ENCODE measurements around the gene MAML3.

Gene MAML3

GRCh38 chr4:140118931-140119640, 34.9 kb downstream of the MAML3 start:
- Histone ChIP-seq H3K4me3 (ENCODE audit: low read length) (no peak overlapping the region), H3K9me3 (ENCODE audit: control insufficient read depth, insufficient read depth, low read length) (no peaks in the 10 kb centered on the region), H4K20me1 (ENCODE audit: control insufficient read depth, insufficient read depth, low read depth, low read length) (no peaks in the 10 kb centered on the region), H3K4me2 (ENCODE audit: low read length) (no peak overlapping the region), H3K27ac (ENCODE audit: low read depth, low read length) (no peak overlapping the region), H3K36me3 (ENCODE audit: control insufficient read depth, low read length) (no peaks in the 10 kb centered on the region), H3K79me2 (ENCODE audit: control insufficient read depth, low read length) (peaks cover 10% of the 10 kb centered on the region; the same call in 1 of the 2 replicates), H3F3A (ENCODE audit: control insufficient read depth, insufficient read depth) (no peaks in the 10 kb centered on the region), H3K4me1 (ENCODE audit: control insufficient read depth, low read length) (peaks cover 35% of the 10 kb centered on the region), H3K27me3 (ENCODE audit: control insufficient read depth, low read length) (no peaks in the 10 kb centered on the region), H3K9me2 (replicated peaks; ENCODE audit: control insufficient read depth, low read length) (no peaks in the 10 kb centered on the region)
- no peak for TF ChIP-seq EZH2phosphoT487 (IDR thresholded peaks at IDR 0.05; ENCODE audit: borderline replicate concordance, low read length)
- TF ChIP-seq CTCF (IDR thresholded peaks at IDR 0.05; ENCODE audit: low read depth, low read length, poor library complexity, severe bottlenecking): no peak

- Histone ChIP-seq H4K20me1 (ENCODE audit: control insufficient read depth, insufficient read depth, low read depth, low read length) (no peaks in the 10 kb centered on the region), H3K4me3 (ENCODE audit: low read length) (no peak overlapping the region), H3K79me2 (ENCODE audit: control insufficient read depth, low read length) (peaks cover 8% of the 10 kb centered on the region; the same call in 1 of the 2 replicates), H3K4me2 (ENCODE audit: low read length) (no peak overlapping the region), H3K36me3 (ENCODE audit: control insufficient read depth, low read length) (no peaks in the 10 kb centered on the region), H3K27me3 (ENCODE audit: control insufficient read depth, low read length) (no peaks in the 10 kb centered on the region), H3F3A (ENCODE audit: control insufficient read depth, insufficient read depth) (no peaks in the 10 kb centered on the region), H3K9me2 (replicated peaks; ENCODE audit: control insufficient read depth, low read length) (no peaks in the 10 kb centered on the region), H3K9me3 (ENCODE audit: control insufficient read depth, insufficient read depth, low read length) (no peaks in the 10 kb centered on the region), H3K27ac (ENCODE audit: low read depth, low read length) (no peak overlapping the region), H3K4me1 (ENCODE audit: control insufficient read depth, low read length) (peaks cover 30% of the 10 kb centered on the region)
- no peak for TF ChIP-seq CTCF (IDR thresholded peaks at IDR 0.05; ENCODE audit: low read depth, low read length, poor library complexity, severe bottlenecking)
- no peak for TF ChIP-seq EZH2phosphoT487 (IDR thresholded peaks at IDR 0.05; ENCODE audit: borderline replicate concordance, low read length)
Observed at GRCh38 chr4:140117947-140118346, 36.0 kb downstream of the MAML3 start.

GRCh38 chr4:140116442-140117104, 37.4 kb downstream of the MAML3 start:
- Histone ChIP-seq H3K27ac (ENCODE audit: low read depth, low read length) (no peak overlapping the region), H3K4me3 (ENCODE audit: low read length) (peak overlapping the region; percentile 10; the same call in 1 of the 2 replicates), H3K79me2 (ENCODE audit: control insufficient read depth, low read length) (peaks cover 8% of the 10 kb centered on the region; the same call in 1 of the 2 replicates), H3K4me1 (ENCODE audit: control insufficient read depth, low read length) (peaks cover 28% of the 10 kb centered on the region), H4K20me1 (ENCODE audit: control insufficient read depth, insufficient read depth, low read depth, low read length) (no peaks in the 10 kb centered on the region), H3K27me3 (ENCODE audit: control insufficient read depth, low read length) (no peaks in the 10 kb centered on the region), H3K9me2 (replicated peaks; ENCODE audit: control insufficient read depth, low read length) (no peaks in the 10 kb centered on the region), H3K4me2 (ENCODE audit: low read length) (peak overlapping the region; percentile 34), H3K9me3 (ENCODE audit: control insufficient read depth, insufficient read depth, low read length) (no peaks in the 10 kb centered on the region), H3F3A (ENCODE audit: control insufficient read depth, insufficient read depth) (no peaks in the 10 kb centered on the region; the same call in 1 of the 2 replicates), H3K36me3 (ENCODE audit: control insufficient read depth, low read length) (no peaks in the 10 kb centered on the region)
- TF ChIP-seq EZH2phosphoT487 (IDR thresholded peaks at IDR 0.05; ENCODE audit: borderline replicate concordance, low read length) (no peak), CTCF (IDR thresholded peaks at IDR 0.05; ENCODE audit: low read depth, low read length, poor library complexity, severe bottlenecking) (no peak)

Data from DOHH2 (cell line).